ENCODE measurements around the gene ATP9A.

GRCh38 chr20:51740838-51741237, 27.4 kb downstream of the ATP9A start:
- no peak for TF ChIP-seq CTCF (conservative IDR thresholded peaks at IDR 0.05 in 1 of 2, IDR thresholded peaks at IDR 0.05 in 1 of 2; ENCODE audit: low read depth in 1 of 2, low read length in 2 of 2)
- no peak for TF ChIP-seq EZH2 (IDR thresholded peaks at IDR 0.05; ENCODE audit: low read length, missing control alignments)
